ENCODE measurements around the gene HOXB7. TPM values are rescaled to one million over a fixed set of nuclear protein-coding genes. Genes with fewer than 3 reads are reported as not detected.

Gene HOXB7
- total and polyA plus RNA-seq, 8 donors = 0.35 to 1.3 (median 0.70) TPM; not detected in 2

- TF ChIP-seq, protein P1, sequence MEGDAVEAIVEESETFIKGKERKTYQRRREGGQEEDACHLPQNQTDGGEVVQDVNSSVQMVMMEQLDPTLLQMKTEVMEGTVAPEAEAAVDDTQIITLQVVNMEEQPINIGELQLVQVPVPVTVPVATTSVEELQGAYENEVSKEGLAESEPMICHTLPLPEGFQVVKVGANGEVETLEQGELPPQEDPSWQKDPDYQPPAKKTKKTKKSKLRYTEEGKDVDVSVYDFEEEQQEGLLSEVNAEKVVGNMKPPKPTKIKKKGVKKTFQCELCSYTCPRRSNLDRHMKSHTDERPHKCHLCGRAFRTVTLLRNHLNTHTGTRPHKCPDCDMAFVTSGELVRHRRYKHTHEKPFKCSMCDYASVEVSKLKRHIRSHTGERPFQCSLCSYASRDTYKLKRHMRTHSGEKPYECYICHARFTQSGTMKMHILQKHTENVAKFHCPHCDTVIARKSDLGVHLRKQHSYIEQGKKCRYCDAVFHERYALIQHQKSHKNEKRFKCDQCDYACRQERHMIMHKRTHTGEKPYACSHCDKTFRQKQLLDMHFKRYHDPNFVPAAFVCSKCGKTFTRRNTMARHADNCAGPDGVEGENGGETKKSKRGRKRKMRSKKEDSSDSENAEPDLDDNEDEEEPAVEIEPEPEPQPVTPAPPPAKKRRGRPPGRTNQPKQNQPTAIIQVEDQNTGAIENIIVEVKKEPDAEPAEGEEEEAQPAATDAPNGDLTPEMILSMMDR (IDR thresholded peaks at IDR 0.05) = no peak
- Histone ChIP-seq H3K9me3 (no peaks in the 10 kb centered on the region), H3K27ac (no peak within 1 kb of the TSS), H3K4me3 (peak within 1 kb of the TSS in 2 of 4 donors; percentile 26 to 33), H3K36me3 (no peaks in the 10 kb centered on the region), H3K4me1 (peaks cover 8 to 15% (median 12%) of the 10 kb centered on the region in 3 donors), H3K27me3 (peaks cover 0 to 71% (median 27%) of the 10 kb centered on the region in 4 donors)
- 4 to 5% methylated on average over 46 to 50 of the region's 50 CpGs for WGBS, 2 donors
- FAIRE-seq (no peak), ATAC-seq (peak in 1 of 4 donors; percentile 12), DNase-seq (no peak)
- intact Hi-C loops (cut with DNase I) = no loop called here
These were observed 15.7 kb upstream of the HOXB7 start, which contains the start of gene HOXB9 for GRCh38 chr17:48626245-48627117. HOXB9 (minus strand) TSS chr17:48626358; CDS start chr17:48626269, 89 bp downstream.

DNA sequence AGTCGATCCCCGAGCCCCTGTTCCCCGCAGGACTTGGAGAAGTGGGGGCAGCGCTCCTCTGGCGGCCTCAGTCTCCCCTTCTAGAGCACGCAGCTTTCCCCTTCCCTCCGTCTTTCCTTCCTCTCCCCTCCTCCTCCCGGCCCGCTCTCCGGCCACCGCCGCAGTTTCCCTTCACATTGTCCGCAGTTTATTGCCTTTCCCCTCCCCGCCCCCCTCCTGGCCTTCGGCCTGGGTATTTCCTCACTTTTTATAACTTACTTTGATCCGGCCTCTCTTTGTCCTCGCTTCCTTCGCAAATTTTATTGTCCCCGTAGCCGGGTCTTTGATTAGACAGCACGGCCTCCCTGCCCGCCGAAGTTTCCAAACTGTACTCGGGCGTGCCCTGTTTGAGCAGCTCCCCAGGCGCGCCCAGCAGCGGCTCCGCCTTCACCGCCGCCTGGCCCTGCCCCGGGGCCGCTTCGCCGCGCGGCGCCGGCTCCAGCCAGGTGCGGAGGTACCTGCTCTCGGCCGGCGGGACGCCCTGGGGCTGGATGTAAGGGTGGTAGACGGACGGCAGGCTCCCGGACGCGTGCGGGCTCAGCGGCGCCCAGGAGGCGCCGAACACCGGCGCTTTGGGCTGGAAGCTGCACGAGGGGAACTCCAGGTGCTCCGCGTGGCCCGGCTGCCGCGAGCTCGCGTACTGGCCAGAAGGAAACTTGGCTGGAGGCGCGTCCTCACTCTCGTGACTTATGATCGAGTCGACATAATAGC, 14.9 kb upstream of the HOXB7 start:
- intact Hi-C loops (cut with DNase I) = no loop called here
- FAIRE-seq (no peak), DNase-seq (peak in 1 of 6 donors; percentile 78), ATAC-seq (peak; percentile 69 to 88 (median 78))
- Histone ChIP-seq H3K27ac (no peak overlapping the region), H3K36me3 (no peaks in the 10 kb centered on the region), H3K4me1 (peaks cover 8 to 15% (median 12%) of the 10 kb centered on the region in 3 donors), H3K9me3 (no peaks in the 10 kb centered on the region), H3K4me3 (peak overlapping the region in 2 of 4 donors; percentile 26 to 33), H3K27me3 (peaks cover 0 to 69% (median 26%) of the 10 kb centered on the region in 4 donors)
- TF ChIP-seq, protein P1 (IDR thresholded peaks at IDR 0.05) = no peak
- 1% methylated on average over 67 to 69 of the region's 69 CpGs for WGBS, 2 donors

DNA sequence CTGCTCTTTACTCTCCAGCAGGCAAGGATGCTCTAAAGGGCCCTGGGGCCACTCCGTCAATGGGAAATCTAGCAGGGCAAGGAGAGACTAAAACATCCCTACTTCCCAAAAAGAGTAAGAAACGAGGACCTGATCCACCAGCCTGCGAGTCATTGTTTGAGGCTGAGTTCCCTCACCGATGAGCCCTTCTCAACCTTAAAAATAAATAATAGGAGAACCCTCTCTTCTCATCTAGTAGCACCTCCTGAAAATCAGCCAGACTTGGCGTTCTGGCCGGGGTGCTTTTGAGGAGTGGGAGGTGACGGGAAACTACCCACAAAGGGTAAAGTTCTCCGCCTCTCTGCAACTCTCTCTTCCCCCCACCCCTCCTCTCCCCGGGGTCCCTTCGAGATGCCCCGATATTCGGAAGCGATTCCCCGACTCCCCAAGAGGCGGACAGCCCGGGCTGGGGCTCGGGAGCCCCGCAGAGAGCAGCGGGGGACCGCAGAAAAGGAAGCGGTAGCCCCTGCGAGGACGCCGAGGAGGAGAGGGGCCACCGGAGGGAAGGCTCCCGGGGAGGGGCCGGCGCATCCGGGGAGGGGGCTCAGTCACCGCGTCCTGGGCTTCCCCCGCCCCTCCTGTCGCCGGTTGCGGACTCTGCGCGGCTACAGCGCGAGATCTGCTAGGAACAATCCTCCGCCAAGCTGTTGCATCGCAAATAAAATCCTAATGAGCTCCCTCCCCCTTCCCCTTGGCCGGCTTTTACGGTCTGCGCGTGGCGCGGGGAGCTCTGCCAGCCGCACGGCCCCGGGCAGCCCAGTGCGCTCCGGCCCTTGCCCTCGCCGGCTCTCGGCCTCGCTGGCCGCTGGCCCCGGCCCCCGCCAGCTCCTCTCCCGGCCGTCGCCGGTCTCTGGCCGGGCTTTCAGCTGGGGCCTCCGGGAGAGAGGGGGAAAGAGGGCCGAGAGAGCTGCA, 14.0 kb upstream of the HOXB7 start:
- peaks cover 0 to 71% (median 26%) of the 10 kb centered on the region in 4 donors for H3K27me3 ChIP-seq
- intact Hi-C loops (cut with DNase I) = no loop called here
- FAIRE-seq = no peak
- no peaks in the 10 kb centered on the region for H3K36me3 ChIP-seq
- H3K27ac ChIP-seq = no peak overlapping the region
- no peaks in the 10 kb centered on the region for H3K9me3 ChIP-seq
- TF ChIP-seq, protein P1 (IDR thresholded peaks at IDR 0.05) = no peak
- DNase-seq = peak in 1 of 6 donors; percentile 62
- peaks cover 8 to 15% (median 12%) of the 10 kb centered on the region in 3 donors for H3K4me1 ChIP-seq
- ATAC-seq = peak; percentile 33 to 58 (median 47)
- 3% methylated on average over 55 to 66 of the region's 66 CpGs for WGBS, 2 donors
- peak overlapping the region in 2 of 4 donors; percentile 26 to 33 for H3K4me3 ChIP-seq

- peaks cover 8 to 15% (median 12%) of the 10 kb centered on the region in 3 donors for H3K4me1 ChIP-seq
- H3K36me3 ChIP-seq = no peaks in the 10 kb centered on the region
- intact Hi-C loops (cut with DNase I) = no loop called here
- ATAC-seq = no peak
- H3K4me3 ChIP-seq = no peak overlapping the region
- FAIRE-seq = no peak
- TF ChIP-seq, protein P1 (IDR thresholded peaks at IDR 0.05) = no peak
- WGBS, 2 donors = 9 to 12% methylated on average over 5 of the region's 5 CpGs
- H3K9me3 ChIP-seq = no peaks in the 10 kb centered on the region
- peaks cover 5 to 71% (median 24%) of the 10 kb centered on the region in 4 donors for H3K27me3 ChIP-seq
- H3K27ac ChIP-seq = no peak overlapping the region
- no peak for DNase-seq
These were observed 13.3 kb upstream of the HOXB7 start for GRCh38 chr17:48624118-48624517.

Data from pancreas (tissue), 10 donors.